ENCODE data around the gene XRCC1.

Gene XRCC1

GRCh38 chr19:43612374-43612773, 37.0 kb upstream of the XRCC1 start:
- H3K36me3 ChIP-seq: no peaks in the 10 kb centered on the region
- TF ChIP-seq CTCF (IDR thresholded peaks at IDR 0.05): no peak

GRCh38 chr19:43611788-43612187, 36.5 kb upstream of the XRCC1 start, which contains the start of gene SRRM5:
SRRM5 (plus strand) TSS chr19:43612088; CDS start chr19:43612122, 34 bp downstream.
- no peaks in the 10 kb centered on the region for H3K9me3 ChIP-seq
- H3K27ac ChIP-seq: no peak within 1 kb of the TSS
- H3K27me3 ChIP-seq: no peaks in the 10 kb centered on the region

More at GRCh38 chr19:43612374-43612773, 37.0 kb upstream of the XRCC1 start:
- no peak overlapping the region for H3K4me3 ChIP-seq (ENCODE audit: low read depth in 1 of 2, low read length in 1 of 2)
- H3K4me1 ChIP-seq (ENCODE audit: control insufficient read depth in 1 of 2, insufficient read depth in 1 of 2, low read depth in 1 of 2, low read length in 1 of 2): peaks cover 0 to 4% of the 10 kb centered on the region in 2 experiments
- H3K27me3 ChIP-seq: no peaks in the 10 kb centered on the region
- no peaks in the 10 kb centered on the region for H3K9me3 ChIP-seq
- H3K27ac ChIP-seq: no peak overlapping the region

GRCh38 chr19:43610493-43610892, 35.2 kb upstream of the XRCC1 start:
- no peak overlapping the region for H3K27ac ChIP-seq
- H3K4me3 ChIP-seq (ENCODE audit: low read depth in 1 of 2, low read length in 1 of 2): no peak overlapping the region
- TF ChIP-seq CTCF (IDR thresholded peaks at IDR 0.05): no peak
- H3K4me1 ChIP-seq (ENCODE audit: control insufficient read depth in 1 of 2, insufficient read depth in 1 of 2, low read depth in 1 of 2, low read length in 1 of 2): peaks cover 0 to 4% of the 10 kb centered on the region in 2 experiments
- no peaks in the 10 kb centered on the region for H3K27me3 ChIP-seq
- no peaks in the 10 kb centered on the region for H3K9me3 ChIP-seq
- H3K36me3 ChIP-seq: no peaks in the 10 kb centered on the region

More at GRCh38 chr19:43611788-43612187, 36.5 kb upstream of the XRCC1 start, which contains the start of gene SRRM5:
- TF ChIP-seq CTCF (IDR thresholded peaks at IDR 0.05): no peak
- H3K36me3 ChIP-seq: no peaks in the 10 kb centered on the region
- H3K4me1 ChIP-seq (ENCODE audit: control insufficient read depth in 1 of 2, insufficient read depth in 1 of 2, low read depth in 1 of 2, low read length in 1 of 2): peaks cover 0 to 4% of the 10 kb centered on the region in 2 experiments
- H3K4me3 ChIP-seq (ENCODE audit: low read depth in 1 of 2, low read length in 1 of 2): no peak within 1 kb of the TSS

GRCh38 chr19:43609872-43610271, 34.5 kb upstream of the XRCC1 start:
- peaks cover 0 to 4% of the 10 kb centered on the region in 2 experiments for H3K4me1 ChIP-seq (ENCODE audit: control insufficient read depth in 1 of 2, insufficient read depth in 1 of 2, low read depth in 1 of 2, low read length in 1 of 2)
- no peaks in the 10 kb centered on the region for H3K9me3 ChIP-seq
- no peaks in the 10 kb centered on the region for H3K27me3 ChIP-seq
- no peak overlapping the region for H3K27ac ChIP-seq
- no peaks in the 10 kb centered on the region for H3K36me3 ChIP-seq
- TF ChIP-seq CTCF (IDR thresholded peaks at IDR 0.05): no peak
- H3K4me3 ChIP-seq (ENCODE audit: low read depth in 1 of 2, low read length in 1 of 2): no peak overlapping the region

- Histone ChIP-seq H3K36me3 (peaks cover 5% of the 10 kb centered on the region), H3K27me3 (no peaks in the 10 kb centered on the region), H3K4me1 (ENCODE audit: control insufficient read depth in 1 of 2, insufficient read depth in 1 of 2, low read depth in 1 of 2, low read length in 1 of 2) (peaks cover 0 to 4% of the 10 kb centered on the region in 2 experiments), H3K9me3 (no peaks in the 10 kb centered on the region), H3K27ac (no peak overlapping the region), H3K4me3 (ENCODE audit: low read depth in 1 of 2, low read length in 1 of 2) (no peak overlapping the region)
- TF ChIP-seq CTCF (IDR thresholded peaks at IDR 0.05): no peak
Observed at GRCh38 chr19:43607238-43608205, 32.2 kb upstream of the XRCC1 start.

All from neutrophil (primary cell).